ENCODE data around the gene EPS8L1. TPM values are rescaled to one million over a fixed set of nuclear protein-coding genes. Genes with fewer than 3 reads are reported as not detected.
"Not testable (repeated sequence)": the region's sequence is repeated elsewhere in the genome, so short reads cannot be mapped to it uniquely, and the experiment has no call there.

Gene EPS8L1
- total RNA-seq, 1 donor from 2014 or later, result 0.53 TPM

DNA sequence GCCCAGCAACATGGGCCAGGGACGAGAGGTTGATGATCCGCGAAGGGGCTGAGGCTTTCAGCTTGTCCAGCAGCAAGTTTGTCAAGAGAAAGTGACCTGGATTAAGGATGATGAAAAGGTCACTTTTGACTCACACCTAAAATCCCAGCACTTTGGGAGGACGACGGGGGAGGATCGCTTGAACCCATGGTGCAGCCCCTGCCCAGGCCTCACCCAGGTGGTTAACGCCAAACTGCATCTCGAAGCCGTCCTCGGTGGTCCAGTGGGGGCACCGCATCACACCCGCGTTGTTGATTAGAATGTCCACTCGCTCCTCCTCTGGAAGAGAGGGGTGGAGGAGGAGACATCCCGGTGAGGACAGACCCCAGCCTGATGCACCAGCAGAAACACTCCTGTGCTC is 27.2 kb upstream of the EPS8L1 start:
- ATAC-seq, result no peak

DNA sequence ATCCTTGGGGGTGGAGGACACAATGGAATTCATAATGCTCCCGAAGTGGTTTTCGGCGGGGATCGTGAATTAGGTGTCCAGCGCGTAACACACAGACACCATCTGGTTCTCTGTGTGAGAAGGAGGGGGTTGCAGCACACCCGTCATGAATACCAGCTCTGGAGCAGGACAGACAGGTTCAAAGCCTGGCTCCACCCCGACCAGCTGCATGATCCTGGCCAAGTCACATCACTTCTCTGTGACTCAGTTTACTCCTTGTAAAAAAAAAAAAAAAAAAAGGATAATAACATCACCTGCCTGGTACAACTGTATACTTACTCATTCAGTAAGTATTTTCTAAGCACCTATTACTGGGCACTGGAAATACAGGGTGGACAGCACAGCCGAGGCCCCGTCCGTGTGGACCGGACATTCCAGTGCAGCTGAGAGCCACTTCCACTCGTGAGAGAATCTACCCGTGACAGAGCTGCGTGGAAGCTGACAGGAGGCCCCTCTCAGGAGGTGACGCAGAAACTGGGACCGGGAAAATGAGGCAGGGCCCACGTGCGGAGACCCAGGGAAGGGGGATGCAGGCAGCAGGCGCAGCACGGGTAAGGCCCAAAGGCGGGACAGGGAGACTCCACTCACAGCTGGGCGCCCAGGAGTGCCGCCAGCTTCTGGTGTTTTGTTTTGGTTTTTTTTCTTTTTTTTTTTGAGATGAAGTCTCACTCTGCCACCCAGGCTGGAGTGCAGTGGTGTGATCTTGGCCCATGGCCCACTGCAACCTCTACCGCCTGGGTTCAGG is 24.7 kb upstream of the EPS8L1 start:
- DNase-seq (ENCODE audit: low spot score), result no peak
- no peak for ATAC-seq

More for the DNA sequence above, 27.2 kb upstream of the EPS8L1 start:
- no peak for DNase-seq (ENCODE audit: low spot score)

DNA sequence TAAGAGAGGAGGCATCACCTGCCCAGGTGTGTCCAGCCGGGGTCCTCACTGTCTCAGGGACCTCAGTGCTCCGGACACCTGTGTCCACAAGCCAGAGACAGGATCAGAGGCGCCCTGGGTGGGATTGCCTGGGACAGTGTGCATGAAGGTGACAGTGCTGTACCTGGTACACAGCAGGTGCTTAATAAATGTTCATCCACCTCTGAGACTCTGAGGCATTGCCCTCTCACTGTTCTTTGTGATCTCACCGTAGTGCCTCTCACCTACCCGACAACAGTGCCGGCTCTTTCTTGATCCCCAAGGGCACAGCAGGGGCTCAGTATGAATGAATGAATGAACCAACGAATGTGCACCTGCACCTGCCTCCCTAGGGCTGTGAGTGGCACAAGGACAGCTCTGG is 21.9 kb upstream of the EPS8L1 start:
- DNase-seq (ENCODE audit: low spot score) (no peak), ATAC-seq (no peak)

DNA sequence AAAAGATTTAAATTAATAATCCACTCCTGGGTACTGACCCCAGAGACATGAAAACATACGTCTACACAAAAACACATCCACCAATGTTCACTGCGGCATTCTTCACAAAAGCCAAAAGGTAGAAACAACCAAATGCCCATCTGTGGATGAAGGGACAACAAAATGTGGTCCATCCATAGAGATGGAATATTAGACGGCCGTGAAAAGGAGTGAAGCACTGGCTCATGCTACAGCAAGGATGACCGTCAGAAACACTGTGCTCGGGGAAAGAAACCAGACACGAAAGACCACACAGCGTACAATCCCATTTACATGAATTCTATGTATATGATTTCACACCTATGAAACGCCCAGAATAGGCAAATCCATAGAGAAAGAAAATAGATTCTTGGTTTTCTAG is 18.8 kb upstream of the EPS8L1 start:
- ATAC-seq (no peak), DNase-seq (ENCODE audit: low spot score) (no peak)

DNA sequence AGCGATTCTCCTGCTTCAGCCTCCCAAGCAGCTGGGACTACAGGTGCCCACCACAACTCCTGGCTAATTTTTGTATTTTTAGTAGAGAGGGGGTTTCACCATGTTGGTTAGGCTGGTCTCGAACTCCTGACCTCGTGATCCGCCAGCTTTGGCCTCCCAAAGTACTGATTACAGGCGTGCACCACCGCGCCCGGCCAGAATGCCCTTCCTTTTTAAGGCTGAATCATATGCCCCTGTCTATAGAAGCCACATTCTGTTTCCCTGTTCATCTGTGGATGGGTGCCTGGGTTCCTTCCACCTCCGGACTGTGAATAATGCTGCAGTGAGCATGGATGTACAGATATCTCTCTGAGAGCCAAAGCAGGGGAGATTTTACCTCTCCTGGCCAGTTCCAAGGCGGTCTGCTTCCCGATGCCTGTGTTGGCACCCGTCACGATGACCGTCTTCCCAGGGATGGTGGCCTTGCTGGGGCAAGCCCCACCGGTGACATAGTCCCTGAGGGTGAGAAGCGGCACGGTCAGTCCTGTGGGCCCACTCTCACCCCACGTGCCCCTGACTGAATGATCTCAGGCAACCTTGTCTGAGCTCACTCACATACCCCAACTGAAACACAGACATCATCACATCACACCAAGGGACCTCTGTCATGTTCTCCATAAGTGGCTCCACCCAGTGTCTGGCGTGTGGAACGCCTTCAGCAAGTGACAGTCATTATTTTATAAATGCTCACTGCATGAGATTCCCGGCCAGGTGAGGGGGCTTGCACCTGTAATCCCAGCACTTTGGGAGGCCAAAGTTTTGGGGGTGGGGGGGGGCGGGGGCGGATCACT is 16.7 kb upstream of the EPS8L1 start:
- ATAC-seq, result no peak
- DNase-seq (ENCODE audit: low spot score), result no peak

DNA sequence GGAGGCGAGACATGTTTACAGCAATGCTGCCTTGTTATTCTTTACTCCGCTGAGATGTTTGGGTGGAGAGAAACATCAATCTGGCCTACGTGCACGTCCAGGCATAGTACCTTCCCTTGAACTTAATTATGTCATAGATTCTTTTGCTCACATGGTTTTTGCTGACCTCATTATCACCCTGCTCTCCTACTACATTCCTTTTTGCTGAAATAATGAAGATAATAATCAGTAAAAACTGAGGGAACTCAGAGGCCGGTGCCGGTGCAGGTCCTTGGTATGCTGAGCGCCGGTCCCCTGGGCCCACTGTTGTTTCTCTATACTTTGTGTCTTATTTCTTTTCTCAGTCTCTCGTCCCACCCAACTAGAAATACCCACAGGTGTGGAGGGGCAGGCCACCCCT is 15.4 kb upstream of the EPS8L1 start:
- ATAC-seq; DNase-seq (ENCODE audit: low spot score): not testable (repeated sequence)

DNA sequence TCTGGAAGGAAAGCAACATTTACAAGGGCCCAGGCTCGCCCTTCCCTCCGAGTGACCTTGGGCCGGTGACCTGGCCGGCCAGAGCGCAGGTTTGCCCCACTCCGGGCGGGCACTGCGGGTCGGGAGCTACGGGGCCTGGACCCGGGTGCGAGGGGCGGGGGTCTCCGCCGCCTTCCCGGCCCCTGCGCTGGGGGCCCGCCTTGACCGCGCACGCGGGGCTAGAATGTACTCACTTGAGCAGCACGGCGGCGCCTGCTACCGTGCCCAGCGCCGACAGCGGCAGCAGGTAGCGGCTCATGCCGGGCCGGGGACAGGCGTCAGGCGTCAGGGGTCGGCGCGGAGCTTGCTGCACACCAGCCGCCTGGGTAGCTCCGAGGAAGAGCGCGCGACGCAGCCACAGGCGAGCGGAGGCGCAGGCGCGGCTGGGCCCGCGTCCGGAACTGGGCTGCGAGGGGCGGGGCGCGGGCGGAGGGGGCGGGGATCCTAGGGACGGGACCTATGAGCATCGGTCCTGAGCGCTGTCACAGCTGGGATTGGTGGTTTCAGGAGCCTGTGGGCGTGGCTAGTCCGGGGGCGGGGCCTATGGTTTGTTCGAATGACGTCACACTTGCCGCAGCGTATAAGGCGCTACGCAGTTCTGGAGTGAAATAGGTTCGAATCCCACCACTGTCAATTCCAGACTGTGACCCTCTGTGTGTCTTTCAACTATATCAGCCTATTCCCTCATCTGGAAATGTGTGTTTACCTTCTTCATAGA is 12.8 kb upstream of the EPS8L1 start, which contains the start of gene RDH13:
Gene RDH13 (minus strand): TSS at position 414 of the 757 bp plus-strand sequence. CDS start 116 bp downstream, at position 298.
- ATAC-seq, result peak; percentile 99
- DNase-seq (ENCODE audit: low spot score), result peak; percentile 94

DNA sequence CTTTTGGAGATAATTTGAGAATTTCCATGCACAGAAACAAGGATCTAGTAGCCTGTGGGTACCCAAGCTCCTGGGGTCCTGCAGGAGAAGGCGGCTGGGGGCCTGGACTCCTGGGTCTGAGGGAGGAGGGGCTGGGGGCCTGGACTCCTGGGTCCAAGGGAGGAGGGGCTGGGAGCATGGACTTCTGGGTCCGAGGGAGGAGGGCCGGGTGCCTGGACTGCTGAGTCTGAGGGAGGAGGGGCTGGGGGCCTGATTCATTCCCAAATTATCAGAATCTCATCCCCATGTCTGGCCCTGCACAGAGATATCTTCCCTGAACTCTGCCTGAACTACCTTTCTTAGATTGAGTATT is 12.2 kb upstream of the EPS8L1 start:
- no peak for ATAC-seq
- DNase-seq (ENCODE audit: low spot score), result no peak

DNA sequence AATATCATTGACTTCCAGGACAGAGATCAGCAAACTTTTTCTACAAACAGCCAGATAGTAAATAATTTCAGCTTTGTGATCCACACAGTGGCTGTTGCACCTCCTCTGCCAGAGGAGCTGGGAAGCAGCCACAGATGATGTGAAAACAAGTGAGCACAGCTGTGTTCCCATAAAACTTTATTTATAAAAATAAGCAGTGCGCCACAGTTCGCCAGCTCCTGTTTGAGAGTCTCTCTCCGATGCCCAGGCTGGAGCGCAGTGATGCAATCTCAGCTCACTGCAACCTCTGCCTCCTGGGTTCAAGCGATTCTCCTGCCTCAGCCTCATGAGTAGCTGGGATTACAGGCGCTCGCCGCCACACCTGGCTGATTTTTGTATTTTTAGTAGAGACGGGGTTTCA is 10.2 kb upstream of the EPS8L1 start:
- DNase-seq (ENCODE audit: low spot score); ATAC-seq: not testable (repeated sequence)

DNA sequence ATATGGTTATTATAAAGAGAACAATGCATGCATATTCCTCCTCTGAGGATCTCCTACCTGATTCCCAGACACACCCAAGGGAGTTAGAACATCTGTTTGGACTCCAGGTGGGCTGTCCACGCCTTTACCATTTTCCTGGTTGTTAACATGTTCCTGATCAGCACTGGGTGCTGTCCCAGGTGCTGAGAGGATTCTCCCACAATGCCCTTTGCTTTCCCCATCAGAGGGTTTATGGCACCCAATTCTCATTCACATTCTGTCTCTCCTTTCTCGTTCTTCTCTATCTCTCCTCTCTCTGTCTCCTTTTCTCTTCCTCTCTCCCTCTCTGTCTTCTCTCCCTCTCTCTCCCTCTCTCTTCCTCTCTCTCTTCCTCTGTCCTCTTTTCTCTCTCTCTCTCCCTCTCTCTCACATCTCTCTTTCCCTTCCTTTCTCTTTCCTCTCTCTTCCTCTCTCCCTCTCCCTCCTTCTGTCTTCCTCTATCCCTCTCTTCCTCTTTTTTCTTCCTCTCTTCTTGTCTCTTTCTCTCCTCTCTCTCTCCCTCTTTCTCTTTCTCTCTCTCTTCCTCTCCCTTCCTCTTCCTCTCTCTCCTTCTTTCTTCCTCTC is 9.5 kb upstream of the EPS8L1 start:
- ATAC-seq (no peak), DNase-seq (ENCODE audit: low spot score) (no peak)

DNA sequence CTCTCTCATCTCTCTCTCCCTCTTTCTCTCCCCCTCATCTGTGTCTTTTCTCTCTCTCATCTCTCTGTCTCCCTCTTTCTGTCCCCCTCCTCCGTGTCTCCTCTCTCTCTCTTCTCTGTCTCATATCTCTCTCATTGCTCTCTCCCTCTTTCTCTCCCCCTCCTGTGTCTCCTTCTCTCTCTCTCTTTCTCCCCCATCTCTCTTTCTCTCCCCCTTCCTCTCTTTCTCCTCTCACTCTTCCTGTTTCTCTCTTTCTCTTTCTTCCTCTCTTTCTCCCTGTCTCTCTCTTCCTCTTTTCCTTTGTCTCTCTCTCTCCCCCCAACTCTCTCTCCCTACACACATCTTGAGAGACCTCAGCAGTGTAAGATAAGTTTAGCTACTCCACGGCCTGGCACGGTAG is 7.8 kb upstream of the EPS8L1 start:
- ATAC-seq (no peak), DNase-seq (ENCODE audit: low spot score) (no peak)

DNA sequence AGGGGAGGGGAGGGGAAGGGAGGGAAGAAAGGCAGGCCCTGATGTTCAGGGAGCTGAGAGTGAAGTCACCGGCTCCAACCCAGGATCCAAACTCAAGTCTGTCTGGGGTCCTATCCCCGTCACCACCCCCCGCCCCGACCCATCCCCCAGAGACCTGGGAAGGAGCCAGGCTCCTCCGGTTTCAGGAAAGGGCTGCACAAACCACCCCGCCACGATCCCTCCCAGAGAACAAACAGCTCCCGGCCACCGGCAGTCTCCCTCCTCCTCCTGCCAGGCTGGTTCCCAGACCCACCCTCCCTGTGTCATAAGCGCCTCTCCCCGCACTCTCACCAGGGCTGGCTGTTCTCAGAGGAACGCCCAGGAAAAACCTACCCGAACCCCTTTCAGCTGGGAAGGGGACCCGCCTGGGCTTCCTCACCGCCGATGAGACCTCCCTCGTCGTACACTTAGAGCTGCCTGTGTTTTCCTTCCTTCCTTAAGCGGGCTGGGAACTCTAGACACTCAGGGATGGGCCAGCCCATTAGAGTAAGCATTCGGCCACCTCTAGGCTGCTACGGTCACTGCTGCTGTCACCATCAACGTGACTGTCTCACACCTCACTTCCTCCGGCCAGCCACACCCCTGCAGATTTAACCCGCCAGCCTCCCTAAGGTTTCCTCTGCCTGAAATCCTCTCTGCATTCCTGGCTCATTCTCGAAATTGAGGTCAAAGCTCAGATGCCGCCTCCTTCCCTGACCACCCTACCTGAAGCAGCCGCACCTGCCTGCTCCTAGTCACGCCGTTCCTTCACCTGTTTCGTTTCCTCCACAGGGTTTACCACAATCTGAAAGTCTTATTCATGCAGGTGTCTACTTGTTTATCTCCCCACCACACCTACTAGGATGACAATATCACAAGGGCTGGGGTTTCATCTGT is 6.5 kb upstream of the EPS8L1 start:
- DNase-seq (ENCODE audit: low spot score) (no peak), ATAC-seq (peak; percentile 17)

DNA sequence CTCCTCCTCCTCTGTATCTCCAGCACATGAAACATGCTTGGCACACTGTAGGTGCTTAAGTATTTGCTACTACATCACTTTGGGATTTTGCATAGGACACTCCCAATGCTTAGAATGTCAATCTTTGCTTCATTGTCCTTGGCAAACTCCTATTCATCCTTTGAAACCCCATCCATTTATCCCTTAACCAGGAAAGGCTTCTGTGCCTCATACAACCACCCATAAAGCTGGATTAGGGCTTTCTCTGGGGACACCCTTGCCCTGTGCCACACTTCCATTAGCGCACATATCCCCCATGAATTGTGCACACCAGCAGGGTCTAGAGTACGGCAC is 5.8 kb upstream of the EPS8L1 start:
- DNase-seq (ENCODE audit: low spot score) (no peak), ATAC-seq (no peak)

DNA sequence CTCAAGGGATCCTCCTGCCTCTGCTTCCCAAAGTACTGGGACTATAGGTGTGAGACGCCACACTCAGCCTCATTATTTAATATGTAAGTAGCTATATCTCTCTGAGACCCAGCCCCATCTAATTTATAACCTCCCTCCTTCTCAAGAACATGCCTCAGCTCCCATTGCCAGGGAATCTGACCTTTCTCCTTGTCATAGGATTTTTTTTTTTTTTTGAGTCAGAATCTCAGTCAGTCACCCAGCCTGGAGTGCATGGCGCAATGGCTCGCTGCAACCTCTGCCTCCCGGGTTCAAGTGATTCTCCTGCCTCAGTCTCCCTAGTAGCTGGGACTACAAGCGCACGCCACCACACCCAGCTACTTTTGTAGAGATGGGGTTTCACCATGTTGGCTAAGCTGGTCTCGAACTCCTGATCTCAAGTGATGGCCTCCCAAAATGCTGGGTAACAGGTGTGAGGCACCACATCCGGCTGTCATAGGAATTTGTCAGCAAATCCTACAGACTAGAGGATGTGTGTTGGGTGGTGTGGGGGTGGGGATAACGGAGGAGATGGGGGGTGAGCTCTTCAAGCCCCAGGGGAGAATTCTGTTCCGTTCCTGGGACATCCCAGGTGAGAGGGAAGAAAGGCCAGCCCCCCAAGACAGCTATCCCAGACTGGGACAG is 5.1 kb upstream of the EPS8L1 start:
- DNase-seq (ENCODE audit: low spot score) (no peak), ATAC-seq (no peak)

DNA sequence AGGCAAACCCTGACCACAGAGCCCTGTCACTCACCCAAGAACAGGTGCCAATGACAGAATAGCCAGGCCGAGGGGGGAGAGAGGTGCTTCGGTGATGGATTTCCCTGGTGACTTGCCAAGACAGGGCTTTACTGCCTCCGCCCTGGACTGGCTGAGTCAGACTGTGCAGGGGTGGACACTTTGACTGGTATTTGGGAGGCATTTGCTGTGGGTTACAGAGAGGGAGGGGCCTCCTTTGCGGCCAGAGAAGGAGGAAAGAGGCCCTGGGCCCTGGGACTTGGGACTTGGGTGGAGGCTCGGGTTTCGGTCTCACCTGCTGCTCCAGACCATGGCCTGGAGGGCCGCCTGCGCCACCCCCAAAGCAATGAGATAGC is 4.6 kb upstream of the EPS8L1 start:
- no peak for DNase-seq (ENCODE audit: low spot score)
- ATAC-seq, result no peak

DNA sequence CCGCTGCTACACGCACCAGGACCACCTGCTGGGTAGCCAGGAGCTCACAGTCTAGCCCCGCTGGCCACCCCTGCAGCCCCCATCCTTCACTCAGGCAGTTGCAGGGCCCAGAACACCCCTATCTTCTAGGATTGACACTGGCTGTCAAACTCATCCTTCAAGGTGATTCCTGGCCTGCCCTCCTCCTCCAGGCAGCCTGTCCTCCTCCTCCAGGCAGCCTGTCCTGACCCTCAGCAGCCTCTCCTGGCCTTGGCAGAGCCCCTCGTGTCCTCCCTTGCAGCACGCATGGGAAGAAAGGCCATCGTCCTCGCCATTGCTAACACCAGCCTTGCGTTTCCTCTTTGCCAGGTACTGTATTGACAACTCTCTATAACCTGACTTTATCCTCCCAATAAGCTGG is 3.8 kb upstream of the EPS8L1 start:
- no peak for ATAC-seq
- DNase-seq (ENCODE audit: low spot score), result no peak

DNA sequence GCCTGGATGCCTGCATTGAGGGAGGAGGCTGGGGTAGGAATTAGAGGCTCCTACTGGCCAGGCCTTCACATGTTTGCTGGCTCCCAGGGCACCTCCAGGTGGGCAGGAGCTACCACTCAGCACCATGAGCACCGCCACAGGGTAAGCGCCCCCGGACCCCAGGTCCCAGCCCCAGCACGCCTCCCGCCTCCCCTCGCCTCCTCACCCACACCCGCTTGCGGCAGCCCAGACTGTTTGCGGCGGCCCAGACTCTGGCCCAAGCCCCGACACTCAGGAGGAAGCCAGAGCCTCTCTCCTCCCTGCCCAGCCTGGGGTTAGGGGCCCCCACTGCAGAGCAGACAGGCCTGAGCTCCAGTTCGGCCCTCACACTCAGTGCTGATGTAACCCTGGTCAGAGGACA is 652 bp downstream of the EPS8L1 start:
- ATAC-seq, result no peak

DNA sequence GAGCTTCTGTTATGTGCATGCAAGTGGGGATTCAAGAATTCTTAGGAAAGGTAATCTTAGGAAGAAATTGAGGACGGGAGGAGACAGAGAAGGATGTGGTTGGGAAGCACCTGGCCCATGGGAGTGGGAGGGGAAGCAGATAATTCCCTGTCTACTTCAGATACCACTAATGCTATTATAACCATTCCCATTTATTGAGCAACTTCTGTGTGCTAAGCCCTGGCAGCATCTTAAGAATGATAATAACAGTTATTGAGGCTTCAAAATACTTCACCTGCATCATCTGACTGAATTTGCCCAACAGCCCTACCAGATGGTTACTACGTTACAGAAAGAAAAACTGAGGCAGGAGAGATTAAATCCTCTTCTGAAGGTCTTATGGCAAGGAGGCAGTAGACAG is 1.4 kb downstream of the EPS8L1 start:
- ATAC-seq, result no peak
- no peak for DNase-seq (ENCODE audit: low spot score)

More for the DNA sequence above, 652 bp downstream of the EPS8L1 start:
- no peak for DNase-seq (ENCODE audit: low spot score)

DNA sequence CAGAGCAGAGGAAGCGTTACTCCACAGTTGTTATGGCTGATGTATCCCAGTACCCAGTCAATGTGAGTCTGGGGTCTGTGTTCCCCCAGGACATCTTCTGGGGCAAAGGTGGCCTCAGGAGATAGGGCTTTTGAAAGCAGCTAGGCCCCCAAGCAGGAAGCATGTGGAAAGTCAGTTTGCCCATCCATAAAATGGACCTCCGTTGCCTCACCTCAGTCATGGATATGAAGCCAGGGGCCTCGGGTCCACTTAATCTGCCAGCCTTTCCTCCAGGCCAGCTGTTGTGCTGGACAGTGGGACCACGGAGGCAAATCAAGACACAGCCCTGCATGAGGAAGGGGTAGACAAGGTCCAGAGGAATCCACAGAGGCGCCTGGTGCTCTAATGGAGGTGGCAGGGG is 3.3 kb downstream of the EPS8L1 start:
- DNase-seq (ENCODE audit: low spot score) (no peak), ATAC-seq (no peak)
